ENCODE measurements around the gene EFR3B. TPM values are rescaled to one million over a fixed set of nuclear protein-coding genes. Genes with fewer than 3 reads are reported as not detected.

Gene EFR3B
- polyA plus RNA-seq, 2 of the 4 experiments (the other 2 are of a cell fraction), result 6.5 to 12.5 TPM

DNA sequence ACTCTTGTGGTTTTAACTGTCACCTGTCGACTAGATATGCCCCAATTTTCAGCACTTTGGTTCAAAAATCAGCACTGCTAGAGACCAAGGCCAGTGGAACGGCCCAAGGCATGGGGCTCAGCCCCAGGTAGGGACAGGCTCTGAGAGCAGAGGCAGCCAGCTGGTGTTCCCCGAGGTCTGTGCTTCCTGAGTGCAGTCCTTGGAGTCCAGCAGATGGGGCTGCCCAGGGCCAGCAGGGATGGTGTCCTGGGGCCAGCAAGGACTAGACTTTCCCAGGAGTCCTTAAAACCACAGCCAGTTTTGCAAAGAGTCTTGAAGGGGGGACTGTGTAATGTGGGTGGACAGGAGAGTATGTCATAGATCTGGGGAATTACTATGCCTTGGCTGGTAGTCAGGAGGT is 70.2 kb downstream of the EFR3B start:
- CTCF ChIA-PET, result interaction anchor here (1.0 to 9.7 kb wide), 5 partner anchors 9 to 137 kb away, joined by 3 to 55 read pairs (median 3); no protein-coding TSS in a partner anchor
- ATAC-seq, result peak in 1 of 2 experiments; percentile 39; a peak in 3 of 6 replicates
- POLR2A ChIA-PET, result no interaction called here
- 82% methylated on average over 3 of the region's 3 CpGs for WGBS (ENCODE audit: missing lambda C conversion rate)
- FAIRE-seq, result no peak
- no peak overlapping the region for H3K4me3 ChIP-seq
- TF ChIP-seq, protein P1, sequence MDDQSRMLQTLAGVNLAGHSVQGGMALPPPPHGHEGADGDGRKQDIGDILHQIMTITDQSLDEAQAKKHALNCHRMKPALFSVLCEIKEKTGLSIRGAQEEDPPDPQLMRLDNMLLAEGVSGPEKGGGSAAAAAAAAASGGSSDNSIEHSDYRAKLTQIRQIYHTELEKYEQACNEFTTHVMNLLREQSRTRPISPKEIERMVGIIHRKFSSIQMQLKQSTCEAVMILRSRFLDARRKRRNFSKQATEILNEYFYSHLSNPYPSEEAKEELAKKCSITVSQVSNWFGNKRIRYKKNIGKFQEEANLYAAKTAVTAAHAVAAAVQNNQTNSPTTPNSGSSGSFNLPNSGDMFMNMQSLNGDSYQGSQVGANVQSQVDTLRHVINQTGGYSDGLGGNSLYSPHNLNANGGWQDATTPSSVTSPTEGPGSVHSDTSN (IDR thresholded peaks at IDR 0.05), result no peak
- no peak for TF ChIP-seq HDAC2 (IDR thresholded peaks at IDR 0.05)
- TF ChIP-seq, protein P2, sequence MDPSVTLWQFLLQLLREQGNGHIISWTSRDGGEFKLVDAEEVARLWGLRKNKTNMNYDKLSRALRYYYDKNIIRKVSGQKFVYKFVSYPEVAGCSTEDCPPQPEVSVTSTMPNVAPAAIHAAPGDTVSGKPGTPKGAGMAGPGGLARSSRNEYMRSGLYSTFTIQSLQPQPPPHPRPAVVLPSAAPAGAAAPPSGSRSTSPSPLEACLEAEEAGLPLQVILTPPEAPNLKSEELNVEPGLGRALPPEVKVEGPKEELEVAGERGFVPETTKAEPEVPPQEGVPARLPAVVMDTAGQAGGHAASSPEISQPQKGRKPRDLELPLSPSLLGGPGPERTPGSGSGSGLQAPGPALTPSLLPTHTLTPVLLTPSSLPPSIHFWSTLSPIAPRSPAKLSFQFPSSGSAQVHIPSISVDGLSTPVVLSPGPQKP (IDR thresholded peaks at IDR 0.05; ENCODE audit: low read depth, low read length), result no peak
- TF ChIP-seq RARB (CRISPR knock-in tag; IDR thresholded peaks at IDR 0.05), result no peak
- TF ChIP-seq SREBF2 (IDR thresholded peaks at IDR 0.05), result no peak
- TF ChIP-seq EP300 (IDR thresholded peaks at IDR 0.05), result no peak
- TF ChIP-seq PHF8 (IDR thresholded peaks at IDR 0.05; ENCODE audit: borderline replicate concordance, low read depth), result no peak
- TF ChIP-seq FOSL2 (IDR thresholded peaks at IDR 0.05), result no peak
- no peak for TF ChIP-seq FOSL2 (CRISPR knock-in tag; IDR thresholded peaks at IDR 0.05)
- TF ChIP-seq ATOH8 (CRISPR knock-in tag; IDR thresholded peaks at IDR 0.05; ENCODE audit: low read depth), result no peak
- TF ChIP-seq, protein P3, sequence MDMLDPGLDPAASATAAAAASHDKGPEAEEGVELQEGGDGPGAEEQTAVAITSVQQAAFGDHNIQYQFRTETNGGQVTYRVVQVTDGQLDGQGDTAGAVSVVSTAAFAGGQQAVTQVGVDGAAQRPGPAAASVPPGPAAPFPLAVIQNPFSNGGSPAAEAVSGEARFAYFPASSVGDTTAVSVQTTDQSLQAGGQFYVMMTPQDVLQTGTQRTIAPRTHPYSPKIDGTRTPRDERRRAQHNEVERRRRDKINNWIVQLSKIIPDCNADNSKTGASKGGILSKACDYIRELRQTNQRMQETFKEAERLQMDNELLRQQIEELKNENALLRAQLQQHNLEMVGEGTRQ (IDR thresholded peaks at IDR 0.05), result no peak
- no peak for DNase-seq (ENCODE audit: low read depth in 1 of 2, low spot score in 1 of 2)
- H3K4me1 ChIP-seq, result peaks cover 21% of the 10 kb centered on the region
- no peaks in the 10 kb centered on the region for H3K9me3 ChIP-seq
- H3K4me2 ChIP-seq, result no peak overlapping the region
- H3K27ac ChIP-seq, result peak overlapping the region in 1 of 2 experiments; percentile 13; a peak in 1 of 6 replicates

GRCh38 chr2:25115249-25115883 is 73.5 kb downstream of the EFR3B start:
- 95% methylated on average over 9 of the region's 9 CpGs for WGBS (ENCODE audit: missing lambda C conversion rate)
- DNase-seq (ENCODE audit: low read depth in 1 of 2, low spot score in 1 of 2) (no peak), FAIRE-seq (no peak), ATAC-seq (no peak)
- Histone ChIP-seq H3K4me1 (0 out of 3 replicates have a peak, but pooled peaks cover 4% of the 10 kb centered on the region), H3K27ac (no peak overlapping the region), H3K4me2 (no peak overlapping the region), H3K4me3 (no peak overlapping the region), H3K9me3 (no peaks in the 10 kb centered on the region)
- ChIA-PET POLR2A (no interaction called here), CTCF (interaction anchor here (0.6 to 9.7 kb wide), 7 partner anchors 10 to 512 kb away, joined by 3 to 55 read pairs (median 4); no protein-coding TSS in a partner anchor)
- no peak for TF ChIP-seq FOXS1 (CRISPR knock-in tag; IDR thresholded peaks at IDR 0.05)
- peak; percentile 36; the same call in 1 of the 2 replicates for TF ChIP-seq KDM1A (IDR thresholded peaks at IDR 0.05; ENCODE audit: low read depth)

- no peak for ATAC-seq
- FAIRE-seq, result no peak
- 0 out of 3 replicates have a peak, but pooled peaks cover 4% of the 10 kb centered on the region for H3K4me1 ChIP-seq
- no peaks in the 10 kb centered on the region for H3K9me3 ChIP-seq
- H3K4me3 ChIP-seq, result no peak overlapping the region
- CTCF ChIA-PET, result interaction anchor here (0.6 to 9.7 kb wide), 7 partner anchors 10 to 512 kb away, joined by 3 to 55 read pairs (median 4); no protein-coding TSS in a partner anchor
- no peak overlapping the region for H3K27ac ChIP-seq
- H3K4me2 ChIP-seq, result no peak overlapping the region
- DNase-seq (ENCODE audit: low read depth in 1 of 2, low spot score in 1 of 2), result no peak
- TF ChIP-seq BHLHE40 (IDR thresholded peaks at IDR 0.05; ENCODE audit: low read depth, low read length), result no peak
- no peak for TF ChIP-seq ZC3H11A (IDR thresholded peaks at IDR 0.05)
- TF ChIP-seq, protein P4, sequence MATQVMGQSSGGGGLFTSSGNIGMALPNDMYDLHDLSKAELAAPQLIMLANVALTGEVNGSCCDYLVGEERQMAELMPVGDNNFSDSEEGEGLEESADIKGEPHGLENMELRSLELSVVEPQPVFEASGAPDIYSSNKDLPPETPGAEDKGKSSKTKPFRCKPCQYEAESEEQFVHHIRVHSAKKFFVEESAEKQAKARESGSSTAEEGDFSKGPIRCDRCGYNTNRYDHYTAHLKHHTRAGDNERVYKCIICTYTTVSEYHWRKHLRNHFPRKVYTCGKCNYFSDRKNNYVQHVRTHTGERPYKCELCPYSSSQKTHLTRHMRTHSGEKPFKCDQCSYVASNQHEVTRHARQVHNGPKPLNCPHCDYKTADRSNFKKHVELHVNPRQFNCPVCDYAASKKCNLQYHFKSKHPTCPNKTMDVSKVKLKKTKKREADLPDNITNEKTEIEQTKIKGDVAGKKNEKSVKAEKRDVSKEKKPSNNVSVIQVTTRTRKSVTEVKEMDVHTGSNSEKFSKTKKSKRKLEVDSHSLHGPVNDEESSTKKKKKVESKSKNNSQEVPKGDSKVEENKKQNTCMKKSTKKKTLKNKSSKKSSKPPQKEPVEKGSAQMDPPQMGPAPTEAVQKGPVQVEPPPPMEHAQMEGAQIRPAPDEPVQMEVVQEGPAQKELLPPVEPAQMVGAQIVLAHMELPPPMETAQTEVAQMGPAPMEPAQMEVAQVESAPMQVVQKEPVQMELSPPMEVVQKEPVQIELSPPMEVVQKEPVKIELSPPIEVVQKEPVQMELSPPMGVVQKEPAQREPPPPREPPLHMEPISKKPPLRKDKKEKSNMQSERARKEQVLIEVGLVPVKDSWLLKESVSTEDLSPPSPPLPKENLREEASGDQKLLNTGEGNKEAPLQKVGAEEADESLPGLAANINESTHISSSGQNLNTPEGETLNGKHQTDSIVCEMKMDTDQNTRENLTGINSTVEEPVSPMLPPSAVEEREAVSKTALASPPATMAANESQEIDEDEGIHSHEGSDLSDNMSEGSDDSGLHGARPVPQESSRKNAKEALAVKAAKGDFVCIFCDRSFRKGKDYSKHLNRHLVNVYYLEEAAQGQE (IDR thresholded peaks at IDR 0.05), result peak; percentile 79; the same call in 1 of the 2 replicates
- TF ChIP-seq, protein P3 (IDR thresholded peaks at IDR 0.05), result no peak
- WGBS (ENCODE audit: missing lambda C conversion rate), result 91% methylated on average over 4 of the region's 4 CpGs
- POLR2A ChIA-PET, result no interaction called here
Observed at GRCh38 chr2:25115902-25116301, 74.0 kb downstream of the EFR3B start.
